ENCODE measurements around the gene LIN7C. TPM values are rescaled to one million over a fixed set of nuclear protein-coding genes. Genes with fewer than 3 reads are reported as not detected.

The LIN7C gene, protein sequence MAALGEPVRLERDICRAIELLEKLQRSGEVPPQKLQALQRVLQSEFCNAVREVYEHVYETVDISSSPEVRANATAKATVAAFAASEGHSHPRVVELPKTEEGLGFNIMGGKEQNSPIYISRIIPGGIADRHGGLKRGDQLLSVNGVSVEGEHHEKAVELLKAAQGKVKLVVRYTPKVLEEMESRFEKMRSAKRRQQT
- 10 to 100 TPM; 34.3 to 53.3 (median 48.9) TPM for total RNA-seq
- 10 to 100 TPM in 2 of 3 donors, 1 to 10 TPM in 1; 9.0 to 13.4 (median 12.1) TPM for polyA plus RNA-seq

DNA sequence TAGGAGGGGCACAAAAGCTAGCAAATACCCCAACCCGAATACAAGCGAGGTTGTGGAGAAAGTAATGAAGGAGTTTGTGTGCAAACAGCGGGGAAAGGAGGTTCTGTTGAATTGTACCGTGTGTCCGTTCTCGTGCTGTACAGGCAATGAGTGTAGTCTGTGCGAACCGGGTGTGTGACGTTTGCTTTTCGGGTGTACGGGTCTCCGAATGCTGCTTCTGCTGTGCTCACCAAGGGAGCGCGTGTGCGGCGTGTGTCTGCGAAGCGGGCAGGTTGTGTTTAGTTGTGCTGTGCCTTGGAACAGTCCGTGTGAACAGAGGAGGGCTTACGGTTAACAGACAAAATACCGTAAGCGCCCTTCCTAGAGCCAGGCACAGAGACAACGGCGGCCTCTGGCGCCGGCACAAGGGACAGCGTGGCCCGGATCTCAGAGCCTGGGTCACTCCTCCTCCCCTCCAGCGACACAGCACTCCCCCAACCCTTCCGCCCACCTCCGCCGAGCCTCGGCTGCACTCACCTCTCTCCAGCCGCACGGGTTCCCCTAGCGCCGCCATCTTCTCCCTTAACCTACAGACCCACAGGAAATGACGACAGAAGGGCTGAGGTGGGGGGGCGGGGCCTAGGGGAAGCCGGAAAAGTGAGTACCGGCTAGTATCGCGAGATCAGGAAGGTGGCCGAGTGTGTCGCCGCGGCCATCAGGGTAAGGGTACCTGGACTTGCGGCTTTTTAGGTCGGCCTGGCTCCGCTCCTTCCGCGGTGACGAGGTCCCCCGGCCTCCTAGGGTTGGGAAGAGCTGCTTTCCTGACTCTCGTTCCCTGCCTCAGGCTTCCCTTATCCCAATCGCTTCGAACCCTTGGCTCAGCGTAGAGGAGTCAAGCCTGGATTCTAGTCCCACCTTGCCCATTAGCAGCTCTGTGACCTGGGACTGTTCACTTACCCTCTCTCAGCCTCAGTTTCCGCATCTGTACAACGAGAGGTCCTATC, at the start of gene LIN7C:
Gene LIN7C (minus strand): TSS at position 570 of the 983 bp plus-strand sequence. CDS start 17 bp downstream, at position 553.
- H3K27ac ChIP-seq: peak within 1 kb of the TSS; percentile 86 to 94 (median 90)
- peak within 1 kb of the TSS; percentile 74 to 88 (median 79) for H3K4me3 ChIP-seq
- DNase-seq: peak; percentile 98
- 0 to 1% methylated on average over 60 of the region's 60 CpGs for WGBS, 2 donors
- H3K4me1 ChIP-seq: peaks cover 0 to 53% (median 32%) of the 10 kb centered on the region in 4 donors
- peaks cover 0 to 7% (median 0%) of the 10 kb centered on the region in 4 donors for H3K36me3 ChIP-seq
- H3K9me3 ChIP-seq: no peaks in the 10 kb centered on the region
- TF ChIP-seq POLR2AphosphoS5 (IDR thresholded peaks at IDR 0.05): peak; percentile 94 to 97 (median 96)
- TF ChIP-seq POLR2A (IDR thresholded peaks at IDR 0.05): peak; percentile 92 to 94
- TF ChIP-seq EP300 (IDR thresholded peaks at IDR 0.05): no peak
- no peaks in the 10 kb centered on the region for H3K27me3 ChIP-seq
- intact Hi-C loops (cut with DNase I): loop anchor here (2.0 to 10.0 kb wide), 2 partner anchors 34 to 598 kb away; partner anchors contain the start of genes KIF18A, LGR4 and METTL15

DNA sequence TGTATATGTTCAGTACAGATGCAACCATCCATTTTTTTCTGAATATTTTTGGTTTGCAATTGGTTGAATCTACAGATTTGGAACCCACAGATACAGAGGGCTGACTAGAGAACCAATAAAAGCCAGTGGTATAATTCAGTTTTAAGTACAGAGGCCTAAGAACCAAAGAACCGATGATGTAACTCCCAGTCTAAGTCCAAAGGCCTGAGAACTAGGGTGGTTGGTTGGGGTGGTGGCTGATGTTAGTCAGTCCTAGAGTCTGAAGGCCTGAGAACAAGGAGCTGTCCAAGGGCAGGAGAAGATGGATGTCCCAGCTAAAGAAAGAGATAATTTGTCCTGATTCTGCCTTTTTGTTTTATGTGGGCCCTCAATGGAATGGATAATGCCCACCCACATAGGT, 48.7 kb upstream of the LIN7C start:
- H3K27me3 ChIP-seq: no peaks in the 10 kb centered on the region
- no peaks in the 10 kb centered on the region for H3K9me3 ChIP-seq
- H3K4me1 ChIP-seq: no peaks in the 10 kb centered on the region
- no peak for DNase-seq
- H3K27ac ChIP-seq: no peak overlapping the region
- H3K36me3 ChIP-seq: no peaks in the 10 kb centered on the region
- 87 to 94% methylated on average over 1 of the region's 1 CpG for WGBS, 2 donors
- H3K4me3 ChIP-seq: no peak overlapping the region
- TF ChIP-seq POLR2AphosphoS5 (IDR thresholded peaks at IDR 0.05) (no peak), POLR2A (IDR thresholded peaks at IDR 0.05) (no peak), EP300 (IDR thresholded peaks at IDR 0.05) (no peak)
- TF ChIP-seq, protein P1, sequence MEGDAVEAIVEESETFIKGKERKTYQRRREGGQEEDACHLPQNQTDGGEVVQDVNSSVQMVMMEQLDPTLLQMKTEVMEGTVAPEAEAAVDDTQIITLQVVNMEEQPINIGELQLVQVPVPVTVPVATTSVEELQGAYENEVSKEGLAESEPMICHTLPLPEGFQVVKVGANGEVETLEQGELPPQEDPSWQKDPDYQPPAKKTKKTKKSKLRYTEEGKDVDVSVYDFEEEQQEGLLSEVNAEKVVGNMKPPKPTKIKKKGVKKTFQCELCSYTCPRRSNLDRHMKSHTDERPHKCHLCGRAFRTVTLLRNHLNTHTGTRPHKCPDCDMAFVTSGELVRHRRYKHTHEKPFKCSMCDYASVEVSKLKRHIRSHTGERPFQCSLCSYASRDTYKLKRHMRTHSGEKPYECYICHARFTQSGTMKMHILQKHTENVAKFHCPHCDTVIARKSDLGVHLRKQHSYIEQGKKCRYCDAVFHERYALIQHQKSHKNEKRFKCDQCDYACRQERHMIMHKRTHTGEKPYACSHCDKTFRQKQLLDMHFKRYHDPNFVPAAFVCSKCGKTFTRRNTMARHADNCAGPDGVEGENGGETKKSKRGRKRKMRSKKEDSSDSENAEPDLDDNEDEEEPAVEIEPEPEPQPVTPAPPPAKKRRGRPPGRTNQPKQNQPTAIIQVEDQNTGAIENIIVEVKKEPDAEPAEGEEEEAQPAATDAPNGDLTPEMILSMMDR (IDR thresholded peaks at IDR 0.05): no peak
- intact Hi-C loops (cut with DNase I): no loop called here

DNA sequence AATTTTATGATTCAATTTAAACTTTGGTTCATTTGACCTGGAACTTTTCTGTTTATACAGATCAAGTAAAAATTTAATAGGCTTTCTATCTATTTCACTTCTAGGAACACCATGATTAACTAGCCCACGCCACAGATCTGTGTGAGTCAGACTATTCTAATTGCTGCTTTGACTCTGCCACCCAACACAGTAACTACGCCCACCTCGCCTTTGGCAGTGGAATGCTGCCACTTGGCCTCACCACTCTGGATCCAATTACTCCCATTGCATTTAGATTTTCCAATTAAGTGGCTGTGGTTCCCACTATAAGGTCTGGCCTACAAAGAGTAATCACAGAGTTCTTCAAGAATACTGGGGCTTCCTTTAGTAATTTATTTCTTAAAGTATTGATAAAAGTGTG, 46.6 kb upstream of the LIN7C start:
- no peaks in the 10 kb centered on the region for H3K27me3 ChIP-seq
- no peaks in the 10 kb centered on the region for H3K9me3 ChIP-seq
- TF ChIP-seq POLR2A (IDR thresholded peaks at IDR 0.05) (no peak), POLR2AphosphoS5 (IDR thresholded peaks at IDR 0.05) (no peak), EP300 (IDR thresholded peaks at IDR 0.05) (no peak)
- TF ChIP-seq, protein P1 (IDR thresholded peaks at IDR 0.05): no peak
- H3K4me1 ChIP-seq: no peaks in the 10 kb centered on the region
- H3K4me3 ChIP-seq: no peak overlapping the region
- H3K27ac ChIP-seq: no peak overlapping the region
- 87 to 92% methylated on average over 3 of the region's 3 CpGs for WGBS, 2 donors
- no peaks in the 10 kb centered on the region for H3K36me3 ChIP-seq
- DNase-seq: no peak
- intact Hi-C loops (cut with DNase I): no loop called here

DNA sequence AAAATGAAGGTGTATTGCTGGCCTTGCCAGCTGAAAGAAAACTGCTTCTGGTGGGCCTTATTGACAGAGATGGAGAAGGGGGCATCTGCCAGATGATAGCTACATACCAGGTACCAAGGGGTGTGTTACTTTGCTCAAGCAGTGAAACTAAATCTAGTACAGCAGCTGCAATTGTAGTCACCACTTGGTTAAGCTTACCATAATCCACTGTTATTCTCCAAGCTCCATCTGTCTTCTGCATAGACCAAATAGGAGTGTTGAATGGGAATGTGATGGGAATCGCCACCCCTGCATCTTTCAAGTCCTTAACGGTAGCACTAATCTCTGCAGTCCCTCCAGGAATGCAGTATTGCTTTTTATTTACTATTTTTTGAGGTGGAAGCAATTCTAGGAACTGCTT, 45.8 kb upstream of the LIN7C start:
- 86 to 93% methylated on average over 2 of the region's 2 CpGs for WGBS, 2 donors
- no peaks in the 10 kb centered on the region for H3K9me3 ChIP-seq
- intact Hi-C loops (cut with DNase I): no loop called here
- H3K4me1 ChIP-seq: no peaks in the 10 kb centered on the region
- DNase-seq: no peak
- H3K4me3 ChIP-seq: no peak overlapping the region
- no peaks in the 10 kb centered on the region for H3K36me3 ChIP-seq
- no peaks in the 10 kb centered on the region for H3K27me3 ChIP-seq
- H3K27ac ChIP-seq: no peak overlapping the region
- no peak for TF ChIP-seq POLR2AphosphoS5 (IDR thresholded peaks at IDR 0.05)
- no peak for TF ChIP-seq POLR2A (IDR thresholded peaks at IDR 0.05)
- TF ChIP-seq, protein P1 (IDR thresholded peaks at IDR 0.05): no peak
- no peak for TF ChIP-seq EP300 (IDR thresholded peaks at IDR 0.05)

DNA sequence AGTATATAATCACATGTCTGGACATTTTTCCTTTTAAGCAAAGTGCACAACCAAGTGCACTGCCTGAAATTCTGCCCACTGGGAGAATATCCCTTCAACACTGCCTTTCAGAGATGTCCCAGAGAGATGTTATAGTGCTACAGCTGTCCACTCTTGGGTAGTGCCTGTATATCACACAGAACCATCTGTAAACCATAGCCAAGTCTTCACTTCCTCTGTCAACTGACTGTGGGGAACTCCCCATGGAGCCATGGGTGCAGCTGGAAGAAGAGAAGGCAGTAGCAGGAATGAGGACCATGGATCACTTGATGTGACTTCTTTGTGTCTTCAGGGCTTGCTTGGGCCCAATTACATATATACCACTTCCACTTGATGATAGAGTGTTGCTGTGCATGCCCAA, 44.6 kb upstream of the LIN7C start:
- no peak for TF ChIP-seq POLR2AphosphoS5 (IDR thresholded peaks at IDR 0.05)
- no peak for TF ChIP-seq EP300 (IDR thresholded peaks at IDR 0.05)
- no peak for TF ChIP-seq POLR2A (IDR thresholded peaks at IDR 0.05)
- TF ChIP-seq, protein P1 (IDR thresholded peaks at IDR 0.05): no peak
- intact Hi-C loops (cut with DNase I): no loop called here
- no peak for DNase-seq

More for the DNA sequence above, 44.6 kb upstream of the LIN7C start:
- H3K4me3 ChIP-seq: no peak overlapping the region
- H3K9me3 ChIP-seq: no peaks in the 10 kb centered on the region
- no peak overlapping the region for H3K27ac ChIP-seq
- H3K36me3 ChIP-seq: no peaks in the 10 kb centered on the region
- H3K27me3 ChIP-seq: no peaks in the 10 kb centered on the region
- no peaks in the 10 kb centered on the region for H3K4me1 ChIP-seq

Data from sigmoid colon (tissue), 7 donors.